GM18909 (cell line): Measurements from ENCODE around the gene CYLC2.

Experiments
- ATAC-seq: cut with Tn5 transposase; IDR thresholded peaks from one replicate; pipeline ENCODE4 v1.9.1; 2021; ENCODE audit warnings: mild to moderate bottlenecking; ENCODE audit not compliant: unreplicated experiment, poor library complexity

The CYLC2 gene, protein sequence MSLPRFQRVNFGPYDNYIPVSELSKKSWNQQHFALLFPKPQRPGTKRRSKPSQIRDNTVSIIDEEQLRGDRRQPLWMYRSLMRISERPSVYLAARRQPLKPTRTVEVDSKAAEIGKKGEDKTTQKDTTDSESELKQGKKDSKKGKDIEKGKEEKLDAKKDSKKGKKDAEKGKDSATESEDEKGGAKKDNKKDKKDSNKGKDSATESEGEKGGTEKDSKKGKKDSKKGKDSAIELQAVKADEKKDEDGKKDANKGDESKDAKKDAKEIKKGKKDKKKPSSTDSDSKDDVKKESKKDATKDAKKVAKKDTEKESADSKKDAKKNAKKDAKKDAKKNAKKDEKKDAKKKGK

DNA sequence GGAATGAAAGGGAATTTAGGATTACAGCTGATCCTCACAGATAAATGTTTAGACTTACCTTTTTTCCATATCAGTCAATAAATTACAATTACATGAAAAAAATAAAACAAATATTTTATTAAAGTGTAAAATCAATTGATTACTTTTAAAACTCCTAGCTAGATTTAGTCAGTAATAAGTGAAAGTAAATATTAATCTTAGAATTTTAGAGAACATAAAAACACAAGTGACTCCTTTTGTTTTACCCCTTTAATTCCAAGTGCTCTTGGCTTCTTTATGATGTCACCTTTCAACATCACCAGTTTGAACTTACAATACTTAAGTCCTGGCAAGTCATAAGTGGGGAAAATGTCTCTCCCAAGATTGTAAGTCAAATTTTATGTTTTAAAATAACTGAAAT is at the start of gene CYLC2:
Gene CYLC2 (plus strand): TSS at position 301 of the 400 bp plus-strand sequence. CDS start 48 bp downstream, at position 349.
- ATAC-seq, result no peak

DNA sequence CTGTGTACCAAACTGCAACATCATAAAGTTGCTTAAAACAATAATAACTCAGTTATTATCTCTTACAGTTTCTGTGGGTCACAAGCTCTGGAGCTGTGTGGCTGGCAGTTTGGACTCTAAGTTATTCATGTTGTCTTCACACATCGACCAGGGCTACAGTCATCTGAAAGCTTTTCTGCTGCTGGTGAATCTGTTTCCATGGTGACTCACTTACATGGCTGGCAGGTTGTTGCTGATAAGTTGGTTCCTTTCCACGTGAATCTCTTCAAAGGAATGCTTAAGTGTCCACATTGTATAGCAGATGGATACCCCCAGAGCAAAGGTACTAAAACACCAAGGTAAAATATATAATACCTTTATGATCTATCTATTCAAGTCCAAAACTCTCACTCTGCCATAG is 44.8 kb upstream of the CYLC2 start:
- ATAC-seq, result no peak

DNA sequence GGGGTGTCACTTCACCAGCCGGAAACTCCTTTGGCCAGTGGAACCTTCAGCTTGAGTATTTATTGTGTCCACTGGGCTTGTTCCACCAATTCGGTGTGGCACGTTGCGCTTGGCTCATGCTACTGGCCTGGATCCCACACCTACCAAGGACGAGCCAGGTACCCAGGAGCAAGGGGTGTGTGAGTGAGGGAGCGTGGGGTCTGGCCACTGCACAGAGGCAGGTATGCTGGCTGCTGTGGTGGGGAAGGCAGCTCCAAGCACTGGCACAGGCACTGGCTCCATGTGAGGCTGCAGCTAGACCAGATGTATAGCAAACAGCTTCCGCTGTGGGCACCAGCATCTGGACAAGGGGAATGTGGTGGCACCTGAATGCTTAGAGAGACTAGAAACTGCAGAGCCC is 28.1 kb upstream of the CYLC2 start:
- no peak for ATAC-seq

DNA sequence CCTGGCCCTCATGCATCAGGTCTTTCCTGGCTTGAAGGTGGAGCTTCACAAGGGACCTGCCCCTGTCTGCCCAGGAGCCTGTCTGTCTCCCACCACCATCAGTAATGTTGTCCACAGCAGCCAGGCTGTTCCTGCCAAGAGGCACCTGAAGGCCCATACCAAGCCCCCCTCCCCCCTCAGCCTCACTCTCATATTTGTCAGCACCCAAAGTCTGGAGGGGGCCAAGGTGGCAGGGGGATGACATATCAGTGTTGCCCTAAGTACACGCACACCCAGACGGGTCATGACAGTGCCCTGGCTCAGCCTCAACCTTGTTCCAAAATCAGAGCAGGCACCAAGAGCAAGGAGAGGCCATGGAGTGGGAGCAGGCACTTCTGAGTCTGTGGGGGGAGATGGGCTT is 27.2 kb upstream of the CYLC2 start:
- ATAC-seq, result no peak

DNA sequence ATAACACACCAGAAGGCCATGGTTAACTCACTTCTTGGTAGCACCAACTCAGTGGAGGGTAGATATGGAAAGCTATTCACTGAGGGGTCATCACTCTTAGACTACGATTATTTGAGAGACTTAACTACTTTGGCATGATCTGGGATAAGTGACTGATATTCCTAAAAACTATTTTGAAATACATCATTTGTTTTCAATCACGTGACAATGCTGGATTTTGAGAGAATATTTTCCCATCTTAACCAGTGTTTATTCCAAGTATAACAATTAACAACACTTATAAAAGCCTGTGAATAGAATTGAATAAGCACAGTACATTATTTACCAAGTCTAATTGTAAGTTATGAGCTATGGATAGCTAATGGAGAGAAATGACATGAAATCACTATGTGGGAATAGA is 22.4 kb upstream of the CYLC2 start:
- no peak for ATAC-seq

DNA sequence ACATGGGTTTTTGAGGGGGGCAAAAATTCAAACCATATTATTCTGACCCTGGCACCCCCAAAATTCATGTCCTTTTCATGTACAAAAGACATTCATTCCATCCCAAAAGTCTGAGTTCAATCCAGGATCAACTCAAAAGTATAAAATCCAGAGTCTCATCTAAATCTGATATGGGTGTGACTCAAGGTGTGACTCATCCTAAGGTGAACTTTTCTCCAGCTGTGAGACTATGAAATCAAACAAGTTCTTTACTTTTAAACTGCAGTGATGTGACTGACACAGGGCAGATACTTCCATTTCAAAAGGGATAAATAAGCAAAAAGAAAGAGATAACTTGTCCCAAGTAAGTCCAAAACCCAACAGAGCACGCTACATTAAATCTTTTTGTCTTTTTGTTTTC is 20.6 kb upstream of the CYLC2 start:
- ATAC-seq, result no peak

DNA sequence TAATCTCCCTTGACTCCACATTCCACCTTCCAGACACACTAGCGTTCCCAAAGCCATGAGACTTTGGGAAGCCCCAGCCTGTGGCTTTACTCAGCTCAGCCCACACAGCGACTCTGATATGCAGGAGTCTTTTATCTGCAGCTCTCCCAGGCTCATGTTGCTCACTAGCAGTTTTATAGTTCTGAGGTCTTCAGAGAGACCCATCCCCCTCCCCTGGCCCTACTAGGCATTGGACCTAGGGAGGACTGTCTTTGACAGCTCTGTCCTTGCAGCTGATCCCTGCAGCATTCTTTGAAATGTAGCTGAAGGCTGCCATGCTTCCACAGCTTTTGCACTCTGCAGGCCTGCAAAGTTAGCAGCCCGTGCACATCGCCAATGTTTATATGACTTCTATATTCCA is 19.9 kb upstream of the CYLC2 start:
- no peak for ATAC-seq

DNA sequence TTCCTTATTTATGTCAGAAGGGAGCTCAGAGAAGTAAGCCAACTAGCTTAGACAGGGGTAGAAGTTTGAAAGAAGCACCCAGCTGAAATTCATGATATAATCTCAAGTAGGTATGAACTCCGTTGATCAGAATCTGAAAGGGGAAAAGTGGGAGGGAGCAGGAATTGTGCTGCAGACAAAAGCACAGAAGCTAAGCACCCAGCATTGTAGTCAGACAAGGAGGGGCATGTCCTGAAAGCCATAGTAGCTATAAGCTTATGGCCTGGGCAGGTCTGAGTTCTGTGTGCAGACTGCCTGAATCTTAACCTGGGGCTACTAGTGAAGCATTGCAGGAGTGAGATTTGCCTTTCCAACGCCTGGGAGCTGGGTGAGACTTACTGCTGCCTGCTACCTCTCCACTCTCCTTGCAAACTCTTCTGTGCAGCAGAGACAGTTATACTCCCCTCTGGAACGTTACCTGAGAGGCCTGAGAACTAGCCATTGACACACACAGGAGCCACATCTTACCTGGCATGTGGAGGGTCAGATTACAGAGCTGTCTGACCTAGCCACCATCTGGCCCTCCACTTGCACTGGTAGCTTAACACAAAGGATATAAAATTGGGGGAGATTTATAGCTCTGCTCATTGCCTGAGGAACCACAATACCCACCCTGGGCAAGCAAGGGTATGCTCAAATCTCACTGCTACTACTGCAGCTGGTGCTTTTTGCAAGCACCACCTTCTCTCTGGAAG is 9.8 kb upstream of the CYLC2 start:
- no peak for ATAC-seq

DNA sequence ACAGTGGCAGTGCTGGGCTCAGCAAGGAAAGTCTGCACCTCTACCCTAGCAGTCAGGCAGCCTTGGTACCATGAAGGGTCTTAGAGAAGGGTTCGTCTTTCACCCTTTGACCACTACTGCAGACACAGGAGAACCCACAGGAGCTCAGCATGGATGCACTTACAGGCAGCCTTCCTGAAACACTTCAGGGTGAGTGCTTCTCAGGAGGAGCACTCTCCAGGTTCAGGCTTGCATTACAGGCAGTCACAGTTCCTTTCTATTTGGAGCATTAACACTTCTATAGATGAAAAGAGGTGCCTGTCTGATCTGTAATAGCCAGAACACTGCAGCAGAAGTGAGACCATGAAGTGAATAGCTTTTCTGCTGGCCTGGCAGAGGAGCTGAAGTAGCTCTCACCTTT is 8.7 kb upstream of the CYLC2 start:
- ATAC-seq, result no peak

DNA sequence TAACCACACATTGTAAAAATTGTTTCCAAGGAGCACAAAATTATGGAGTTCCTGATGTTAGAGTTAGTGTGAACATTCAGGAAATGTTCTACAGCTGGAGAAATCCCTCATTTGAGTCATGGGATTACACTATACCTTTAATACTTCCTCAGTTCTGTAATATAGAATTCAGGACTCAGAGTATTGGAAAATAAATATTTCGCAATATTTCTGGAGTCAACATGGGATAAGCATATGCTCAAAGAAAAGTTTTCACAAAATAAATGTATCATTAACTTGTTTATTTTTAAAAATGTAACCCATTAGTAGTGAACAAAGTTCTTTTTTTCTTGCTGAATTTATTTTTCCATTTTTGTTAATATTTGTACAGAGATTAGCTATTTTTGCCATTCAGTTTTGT is 8.6 kb downstream of the CYLC2 start:
- no peak for ATAC-seq

DNA sequence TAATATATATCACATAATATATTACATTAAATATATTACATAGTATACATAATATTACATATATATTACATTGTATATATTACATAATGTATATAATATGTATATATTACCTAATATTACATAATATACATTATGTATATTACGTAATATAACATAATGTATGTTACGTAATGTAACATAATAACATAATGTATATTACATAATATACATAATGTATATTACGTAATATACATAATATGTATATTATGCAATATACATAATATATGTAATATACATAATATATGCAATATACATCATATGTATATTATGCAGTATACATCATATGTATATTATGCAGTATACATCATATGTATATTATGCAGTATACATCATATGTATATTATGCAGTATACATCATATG is 19.1 kb downstream of the CYLC2 start:
- no peak for ATAC-seq

DNA sequence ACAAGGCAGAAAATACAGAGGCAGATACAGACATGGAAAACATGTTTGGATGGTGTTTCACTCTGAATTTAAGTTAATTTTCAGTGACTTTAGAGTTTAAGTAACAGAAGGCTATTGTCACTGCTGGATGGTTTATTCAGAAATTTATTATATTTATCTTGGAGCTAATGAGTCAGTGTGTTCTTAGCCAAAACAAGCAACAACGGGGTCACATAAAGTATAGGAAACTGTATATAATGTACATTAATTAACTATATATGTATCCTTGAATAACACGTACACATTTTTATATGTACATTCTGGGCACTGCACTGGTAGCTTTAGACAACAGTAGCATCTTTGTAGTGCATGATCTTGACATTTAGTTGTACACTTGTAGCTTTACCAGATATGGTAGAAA is 30.7 kb downstream of the CYLC2 start:
- no peak for ATAC-seq

DNA sequence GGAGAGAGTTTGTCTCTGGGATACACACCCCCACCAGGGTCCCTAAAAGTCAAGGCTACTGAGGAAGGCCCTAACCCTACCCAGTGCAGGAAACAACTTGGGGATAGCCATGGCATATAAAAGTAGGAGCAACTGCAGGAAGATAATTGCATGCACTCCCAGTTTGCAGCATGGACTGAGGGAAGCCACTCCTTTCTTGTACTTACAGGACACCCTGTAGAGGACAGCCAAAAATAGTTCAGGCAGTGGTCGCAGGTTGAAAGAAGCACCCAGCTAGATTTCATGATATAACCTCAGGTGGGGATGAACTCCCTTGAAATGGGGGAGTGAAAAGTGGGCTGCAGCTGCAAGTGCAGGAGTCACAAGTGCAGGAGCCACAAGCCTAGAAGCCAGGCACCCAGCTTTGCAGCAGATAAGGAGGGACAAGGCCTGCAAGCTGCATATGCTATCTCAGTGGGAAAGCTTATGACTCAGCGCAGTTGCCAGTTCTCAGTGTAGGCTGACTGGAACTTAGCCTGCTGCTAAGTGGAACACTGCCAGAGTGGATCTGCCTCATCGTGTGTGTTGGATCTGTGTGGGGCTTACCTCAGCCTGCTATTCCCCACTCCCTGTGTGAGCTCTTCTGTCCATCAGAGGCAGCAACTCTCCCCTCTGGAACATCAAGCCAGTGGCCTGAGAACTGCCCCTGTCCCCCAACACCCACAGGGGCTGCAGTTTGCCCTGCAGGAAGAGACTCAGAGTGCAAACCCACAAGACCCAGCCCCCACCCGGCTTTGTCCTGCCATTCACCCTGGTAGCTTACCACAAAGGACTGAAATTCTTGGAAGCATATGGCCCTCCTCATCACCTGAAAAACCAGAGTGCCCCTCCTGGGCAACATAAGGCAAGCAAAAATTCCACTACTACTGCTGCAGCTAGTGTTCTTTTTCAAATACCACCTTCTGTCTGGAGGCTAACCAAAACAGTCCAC is 42.7 kb downstream of the CYLC2 start:
- ATAC-seq, result no peak

DNA sequence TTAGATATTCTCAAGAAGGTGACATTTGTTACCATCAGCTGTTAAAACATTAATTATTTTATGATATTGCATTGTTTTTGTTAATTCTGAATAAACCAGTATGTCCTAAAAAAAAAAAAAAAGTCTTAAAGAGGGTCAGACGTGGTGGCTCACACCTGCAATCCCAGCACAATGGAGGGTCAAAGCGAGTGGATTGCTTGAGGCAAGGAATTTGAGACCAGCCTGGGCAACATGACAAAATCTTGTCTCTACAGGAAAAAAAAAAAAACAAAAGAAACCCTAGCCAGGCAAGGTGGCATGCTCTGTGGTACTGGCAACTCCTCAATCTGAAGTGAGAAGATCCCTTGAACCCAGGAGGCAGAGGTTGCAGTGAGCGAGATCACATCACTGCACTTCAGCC is 46.8 kb downstream of the CYLC2 start:
- ATAC-seq, result no peak
